Thoracic aorta (tissue), 2 donors: ENCODE measurements around the gene INAVA. TPM values are rescaled to one million over a fixed set of nuclear protein-coding genes. Genes with fewer than 3 reads are reported as not detected.

Experiments used
- ATAC-seq: fragments of 150-250 bp; one replicate; pipeline ENCODE4 v1.8.0; 2017; ENCODE audit warnings: low read depth; ENCODE audit not compliant: insufficient number of reproducible peaks, low FRiP score
- DNase-seq: peaks from one replicate; pipeline ENCODE4 v3.0.0-alpha.2; 2020; ENCODE audit warnings: low spot score
- H3K27ac ChIP-seq, 2 donors: fragments of 200-600 bp; sonication (generic); 1 replicate in 1 of 2; 2 replicates in 1 of 2; pipeline ENCODE4 v1.5.1; 2016; ENCODE audit warnings: mild to moderate bottlenecking in 2 of 2, moderate library complexity in 2 of 2
- H3K27me3 ChIP-seq: fragments of 200-600 bp; sonication (generic); replicated peaks from 2 replicates; pipeline ENCODE4 v1.6.0; 2016; ENCODE audit warnings: mild to moderate bottlenecking; ENCODE audit not compliant: insufficient read depth
- H3K36me3 ChIP-seq: fragments of 200-600 bp; sonication (generic); one replicate; pipeline ENCODE4 v1.5.1; 2016
- H3K4me1 ChIP-seq, 2 donors: fragments of 200-600 bp; sonication (generic); 1 replicate in 1 of 2; 2 replicates in 1 of 2; pipeline versions ENCODE4 v1.5.1 to v1.6.0; 2016; ENCODE audit warnings: low read depth in 2 of 2, mild to moderate bottlenecking in 1 of 2; ENCODE audit not compliant: control insufficient read depth in 1 of 2
- H3K4me3 ChIP-seq: fragments of 200-600 bp; sonication (generic); 2 replicates; pipeline ENCODE4 v1.5.1; 2016; ENCODE audit warnings: mild to moderate bottlenecking
- H3K9me3 ChIP-seq: fragments of 200-600 bp; sonication (generic); 2 replicates; pipeline ENCODE4 v1.5.1; 2016
- CTCF ChIP-seq: fragments of 200-600 bp; sonication (generic); IDR thresholded peaks from one replicate; pipeline ENCODE4 v1.5.1; 2019; ENCODE audit warnings: antibody characterized with exemption
- total RNA-seq, 2 donors: library from RNA; depleted of rRNA; stranded (reverse); fragments of >200 nt; gene quantifications; one replicate each; pipeline versions ENCODE4 v1.1.0 to v1.2.3, GENCODE V29; 2016

INAVA gene
- total RNA-seq, 2 donors from 2014 or later, result 1.8 to 3.5 TPM

- Histone ChIP-seq H3K4me1 (no peaks in the 10 kb centered on the region), H3K27ac (no peak overlapping the region), H3K27me3 (no peaks in the 10 kb centered on the region), H3K4me3 (no peak overlapping the region), H3K36me3 (peaks cover 12% of the 10 kb centered on the region), H3K9me3 (no peaks in the 10 kb centered on the region)
- ATAC-seq (no peak), DNase-seq (no peak)
- no peak for TF ChIP-seq CTCF
Measured at GRCh38 chr1:200866521-200866920, 28.2 kb upstream of the INAVA start.

DNA sequence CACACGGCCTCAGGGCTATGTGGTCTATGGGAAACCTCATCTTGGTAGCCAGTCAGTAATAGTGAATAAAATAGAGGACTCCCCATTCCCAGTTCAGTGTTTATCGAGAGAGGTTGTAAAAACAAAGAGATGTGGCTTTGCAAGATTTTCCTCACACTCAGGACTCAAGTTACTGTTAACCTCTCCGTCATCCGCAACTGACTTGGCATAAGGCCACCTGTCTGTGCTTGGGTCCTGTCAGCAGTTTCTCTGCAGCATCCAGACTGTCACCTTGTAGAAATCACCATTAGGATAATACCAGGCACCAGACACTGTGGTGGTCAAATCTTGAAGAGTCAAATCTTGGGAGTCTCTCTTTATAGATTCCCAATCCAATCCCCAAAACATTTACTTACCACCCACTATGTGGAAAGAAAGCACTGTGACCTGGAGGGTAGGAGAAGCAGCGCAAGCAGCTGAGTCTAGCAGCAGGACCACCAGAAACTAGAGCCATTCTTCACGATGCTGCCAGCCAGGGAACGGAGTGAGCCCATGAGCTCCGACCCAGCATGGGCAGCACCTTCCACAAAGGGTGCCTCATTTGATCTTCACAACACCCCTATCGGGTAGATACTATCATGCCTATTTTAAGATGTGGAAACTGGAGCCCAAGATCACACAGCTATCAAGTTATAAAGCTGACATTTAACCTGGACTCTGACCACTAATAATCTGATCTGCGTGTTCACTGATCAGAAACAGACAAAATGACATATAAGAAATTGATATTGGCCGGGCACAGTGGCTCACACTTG, 27.5 kb upstream of the INAVA start:
- Histone ChIP-seq H3K4me1 (no peaks in the 10 kb centered on the region), H3K27me3 (no peaks in the 10 kb centered on the region), H3K9me3 (no peaks in the 10 kb centered on the region), H3K27ac (no peak overlapping the region), H3K36me3 (peaks cover 12% of the 10 kb centered on the region), H3K4me3 (no peak overlapping the region)
- ATAC-seq, result no peak
- TF ChIP-seq CTCF, result no peak
- no peak for DNase-seq

- no peak overlapping the region for H3K4me3 ChIP-seq
- ATAC-seq (no peak), DNase-seq (no peak)
- no peak for TF ChIP-seq CTCF
- no peaks in the 10 kb centered on the region for H3K36me3 ChIP-seq
- no peak overlapping the region for H3K27ac ChIP-seq
- H3K27me3 ChIP-seq, result no peaks in the 10 kb centered on the region
- no peaks in the 10 kb centered on the region for H3K9me3 ChIP-seq
- H3K4me1 ChIP-seq, result peaks cover 11% of the 10 kb centered on the region in 2 donors
Measured at GRCh38 chr1:200869376-200869752, 25.3 kb upstream of the INAVA start.

DNA sequence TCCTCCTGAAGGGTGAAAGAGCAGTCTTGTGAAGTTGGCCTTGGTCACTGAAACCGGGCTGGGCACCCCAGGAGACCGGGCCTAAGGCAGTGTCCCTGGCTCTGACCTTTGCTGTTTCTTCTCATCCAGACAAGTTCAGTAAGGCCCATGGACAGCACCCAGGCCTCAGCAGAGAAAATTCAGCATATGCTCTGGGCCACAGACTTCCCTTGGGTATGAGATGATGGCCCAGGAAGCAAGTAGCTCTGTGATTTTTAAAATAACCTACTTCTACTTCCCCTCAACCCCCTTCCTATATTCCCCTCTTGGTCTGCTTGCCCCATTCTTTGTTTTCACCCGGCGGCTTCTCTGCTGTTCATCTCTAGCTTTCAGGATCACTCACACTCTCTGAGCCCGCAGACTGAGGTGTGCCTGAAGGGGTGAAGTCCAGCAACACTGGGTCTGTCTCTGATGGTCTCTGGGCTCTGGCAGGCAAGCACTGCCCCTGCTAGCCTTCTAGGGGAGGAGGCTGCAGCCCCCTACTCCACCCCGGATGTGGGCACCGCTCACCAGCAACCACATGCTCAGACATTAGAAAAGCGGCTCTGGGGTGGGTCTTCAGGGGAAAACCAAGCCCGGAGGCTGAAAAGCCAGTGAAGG, 24.8 kb upstream of the INAVA start:
- Histone ChIP-seq H3K36me3 (no peaks in the 10 kb centered on the region), H3K4me1 (peaks cover 11% of the 10 kb centered on the region in 2 donors), H3K9me3 (no peaks in the 10 kb centered on the region), H3K4me3 (no peak overlapping the region), H3K27me3 (no peaks in the 10 kb centered on the region), H3K27ac (no peak overlapping the region)
- ATAC-seq (no peak), DNase-seq (no peak)
- TF ChIP-seq CTCF, result no peak

GRCh38 chr1:200872446-200873115, 22.1 kb upstream of the INAVA start, which contains the start of gene GPR25:
Gene GPR25 (plus strand): TSS chr1:200872981. CDS start chr1:200873038, 57 bp downstream.
- H3K27me3 ChIP-seq, result no peaks in the 10 kb centered on the region
- no peak for ATAC-seq

More at GRCh38 chr1:200872446-200873115, 22.1 kb upstream of the INAVA start, which contains the start of gene GPR25:
- Histone ChIP-seq H3K4me3 (peak within 1 kb of the TSS; percentile 67), H3K27ac (no peak within 1 kb of the TSS), H3K36me3 (no peaks in the 10 kb centered on the region), H3K4me1 (peaks cover 11% of the 10 kb centered on the region in 2 donors), H3K9me3 (no peaks in the 10 kb centered on the region)
- no peak for DNase-seq
- TF ChIP-seq CTCF, result no peak
